Spleen (tissue), 11 donors: Measurements from ENCODE around the gene GAGE1. TPM values are rescaled to one million over a fixed set of nuclear protein-coding genes. Genes with fewer than 3 reads are reported as not detected.

Source experiments
- DNase-seq: peaks from one replicate; pipeline ENCODE4 v3.0.0-alpha.2; 2020
- H3K27ac ChIP-seq, 8 donors: fragments of 200-600 bp; sonication (generic) in 7 of 8; 1 replicate in 4 of 8; 2 replicates in 4 of 8; pipeline versions ENCODE4 v1.5.0 to v1.8.0; 2016 to 2021; ENCODE audit warnings: inconsistent platforms in 4 of 8, mild to moderate bottlenecking in 4 of 8, moderate library complexity in 1 of 8
- H3K27me3 ChIP-seq, 7 donors: fragments of 200-600 bp; sonication (generic) in 6 of 7; replicated peaks in 1 of 7; 1 replicate in 4 of 7; 2 replicates in 3 of 7; pipeline versions ENCODE4 v1.5.0 to v1.8.0; 2016 to 2021; ENCODE audit warnings: inconsistent platforms in 3 of 7, mild to moderate bottlenecking in 1 of 7
- H3K36me3 ChIP-seq, 6 donors: fragments of 200-600 bp; sonication (generic) in 5 of 6; 1 replicate in 4 of 6; 2 replicates in 2 of 6; pipeline versions ENCODE4 v1.5.0 to v1.8.0; 2016 to 2021; ENCODE audit warnings: inconsistent platforms in 2 of 6
- H3K4me1 ChIP-seq, 6 donors: fragments of 200-600 bp; sonication (generic) in 5 of 6; 1 replicate in 3 of 6; 2 replicates in 3 of 6; pipeline versions ENCODE4 v1.5.0 to v1.8.0; 2016 to 2021; ENCODE audit warnings: inconsistent platforms in 3 of 6
- H3K4me3 ChIP-seq, 8 donors: fragments of 200-600 bp; sonication (generic) in 7 of 8; 1 replicate in 4 of 8; 2 replicates in 4 of 8; pipeline versions ENCODE4 v1.5.0 to v1.8.0; 2016 to 2021; ENCODE audit warnings: inconsistent platforms in 4 of 8, mild to moderate bottlenecking in 4 of 8, moderate library complexity in 2 of 8
- H3K9me3 ChIP-seq, 8 donors: fragments of 200-600 bp; sonication (generic) in 7 of 8; 1 replicate in 4 of 8; 2 replicates in 4 of 8; pipeline versions ENCODE4 v1.5.0 to v1.8.0; 2016 to 2021; ENCODE audit warnings: inconsistent platforms in 4 of 8
- CTCF ChIP-seq, 11 experiments: fragments of 200-600 bp in 7 of 11; fragments of 450-650 bp in 4 of 11; sonication (generic) in 4 of 11; IDR thresholded peaks in 8 of 11; conservative IDR thresholded peaks in 3 of 11; 1 replicate in 7 of 11; 2 replicates in 4 of 11; pipeline versions ENCODE4 v1.4.0 to v1.8.0; 2016 to 2021; ENCODE audit warnings: antibody characterized with exemption in 11 of 11, inconsistent platforms in 4 of 11, mild to moderate bottlenecking in 1 of 11
- POLR2A ChIP-seq, 3 donors: fragments of 450-650 bp; IDR thresholded peaks; one replicate each; pipeline ENCODE4 v1.5.1; 2017; ENCODE audit warnings: antibody characterized with exemption in 3 of 3, mild to moderate bottlenecking in 1 of 3
- POLR2AphosphoS5 ChIP-seq, 3 donors: sonication (generic); formaldehyde crosslinking; IDR thresholded peaks; one replicate each; pipeline ENCODE4 v1.5.1; 2017; ENCODE audit warnings: antibody characterized with exemption in 3 of 3
- WGBS, 5 donors: extraction: QIAGEN DNeasy Blood & Tissue Kit in 3 of 5; methylation state at CpG; one replicate each; pipeline versions ENCODE4 v1.1.5 to v1.1.7; 2013 to 2018; 5-methylcytosine and 5-hydroxymethylcytosine counted together
- intact Hi-C: fragments of 100-400 bp; cut with DNase I; formaldehyde crosslinking; loops from one replicate; pipeline ENCODE4 v1.15.0; 2023; ENCODE audit warnings: low total_unique reads
- polyA plus RNA-seq, 3 donors: library from polyadenylated mRNA; stranded (reverse); fragments of 200-250 nt; gene quantifications; one replicate each; pipeline ENCODE4 v1.2.1, GENCODE V29; 2013
- total RNA-seq, 7 donors: library from RNA; depleted of rRNA in 3 of 7; stranded (reverse); fragments of >200 nt in 3 of 7; fragmentation: NEBNext Ultra II Directional in 4 of 7; extraction: Animal tissue kit (Norgen Biotek cat#: 25700) in 4 of 7; gene quantifications; one replicate each; pipeline versions ENCODE4 v1.1.0 to v1.2.1, GENCODE V29; 2016 to 2021
- donor health status: healthy with polysubstance abuse.
- donor health status: DM: no; HTN: no; CAD: no; lungs with moderate emphysema.
- donor health status: DM: no; HTN: no; CAD: no.
- donor health status: Bipolar disorder and iron deficiency.
- donor health status: healthy.
- donor health status: DM: no; HTN: no; CAD: no.
- donor health status: DM: yes; HTN: yes; CAD: no.

The GAGE1 gene
- total and polyA plus RNA-seq, 10 donors = not detected

GRCh38 chrX:49656533-49656932 is 57.7 kb downstream of the GAGE1 start:
- Histone ChIP-seq H3K27me3 (peaks cover 0 to 10% (median 0%) of the 10 kb centered on the region in 7 donors), H3K4me1 (no peaks in the 10 kb centered on the region), H3K9me3 (no peaks in the 10 kb centered on the region), H3K27ac (no peak overlapping the region), H3K36me3 (no peaks in the 10 kb centered on the region), H3K4me3 (no peak overlapping the region)
- DNase-seq = no peak
- intact Hi-C loops = no loop called here
- WGBS, 5 donors = 73 to 92% (median 84%) methylated on average over 1 to 3 of the region's 3 CpGs
- TF ChIP-seq CTCF (IDR thresholded peaks at IDR 0.05 in 8 of 11, conservative IDR thresholded peaks at IDR 0.05 in 3 of 11) = no peak
- TF ChIP-seq POLR2AphosphoS5 (IDR thresholded peaks at IDR 0.05) = no peak
- no peak for TF ChIP-seq POLR2A (IDR thresholded peaks at IDR 0.05)

Other genes starting within 250 kb of the GAGE1 start
- gene GAGE12C, start 66.8 kb upstream of the GAGE1 start, total RNA-seq = not detected
- gene GAGE12C, start 66.8 kb upstream of the GAGE1 start, polyA plus RNA-seq = not detected
- not detected for gene GAGE12D, start 57.3 kb upstream of the GAGE1 start, total RNA-seq
- not detected for gene GAGE12D, start 57.3 kb upstream of the GAGE1 start, polyA plus RNA-seq
- not detected for gene GAGE12E, start 47.7 kb upstream of the GAGE1 start, total RNA-seq
- not detected for gene GAGE12E, start 47.7 kb upstream of the GAGE1 start, polyA plus RNA-seq
- not detected for gene GAGE12F, start 38.2 kb upstream of the GAGE1 start, total RNA-seq
- gene GAGE12F, start 38.2 kb upstream of the GAGE1 start, polyA plus RNA-seq = not detected
- not detected for gene GAGE12G, start 28.6 kb upstream of the GAGE1 start, total RNA-seq
- not detected for gene GAGE12G, start 28.6 kb upstream of the GAGE1 start, polyA plus RNA-seq
- gene GAGE12H, start 19.1 kb upstream of the GAGE1 start, total RNA-seq = not detected
- not detected for gene GAGE12H, start 19.1 kb upstream of the GAGE1 start, polyA plus RNA-seq
- not detected for gene GAGE2A, start 9.5 kb upstream of the GAGE1 start, total RNA-seq
- gene GAGE2A, start 9.5 kb upstream of the GAGE1 start, polyA plus RNA-seq = not detected
- gene PAGE1, start 97.0 kb downstream of the GAGE1 start, total RNA-seq = not detected
- gene PAGE1, start 97.0 kb downstream of the GAGE1 start, polyA plus RNA-seq = not detected
- not detected for gene PAGE4, start 230.3 kb downstream of the GAGE1 start, total RNA-seq
- gene PAGE4, start 230.3 kb downstream of the GAGE1 start, polyA plus RNA-seq = not detected